Right kidney (tissue), 1 donor: ENCODE results near the gene TMEM132C.
"Not testable (repeated sequence)": the region's sequence is repeated elsewhere in the genome, so short reads cannot be mapped to it uniquely, and the experiment has no call there.

Experiments used
- DNase-seq: peaks from one replicate; pipeline ENCODE4 v3.0.0-alpha.2; 2016

TMEM132C gene

GRCh38 chr12:128567730-128568129 lies 300.8 kb downstream of the TMEM132C start:
- DNase-seq: no peak

- DNase-seq: no peak
These were observed 303.5 kb downstream of the TMEM132C start for GRCh38 chr12:128570191-128571065.

- no peak for DNase-seq
These were observed 305.2 kb downstream of the TMEM132C start for GRCh38 chr12:128571906-128572810.

GRCh38 chr12:128573907-128574306 lies 306.9 kb downstream of the TMEM132C start:
- no peak for DNase-seq

GRCh38 chr12:128578045-128578444 lies 311.1 kb downstream of the TMEM132C start:
- no peak for DNase-seq

GRCh38 chr12:128581321-128581761 lies 314.4 kb downstream of the TMEM132C start:
- no peak for DNase-seq

- no peak for DNase-seq
These were observed 316.5 kb downstream of the TMEM132C start for GRCh38 chr12:128583453-128583852.

- no peak for DNase-seq
These were observed 319.6 kb downstream of the TMEM132C start for GRCh38 chr12:128586451-128587029.

- DNase-seq: no peak
These were observed 320.9 kb downstream of the TMEM132C start for GRCh38 chr12:128587918-128588317.

GRCh38 chr12:128592220-128592744 lies 325.3 kb downstream of the TMEM132C start:
- DNase-seq: peak; percentile 18

- no peak for DNase-seq
These were observed 327.6 kb downstream of the TMEM132C start for GRCh38 chr12:128594521-128594920.

- no peak for DNase-seq
These were observed 328.6 kb downstream of the TMEM132C start for GRCh38 chr12:128595609-128596008.

- DNase-seq: no peak
These were observed 333.9 kb downstream of the TMEM132C start for GRCh38 chr12:128600886-128601285.

GRCh38 chr12:128603573-128604115 lies 336.7 kb downstream of the TMEM132C start:
- no peak for DNase-seq

- DNase-seq: not testable (repeated sequence)
These were observed 337.2 kb downstream of the TMEM132C start for GRCh38 chr12:128604219-128604618.

GRCh38 chr12:128606051-128606450 lies 339.1 kb downstream of the TMEM132C start:
- no peak for DNase-seq

- DNase-seq: no peak
These were observed 339.6 kb downstream of the TMEM132C start for GRCh38 chr12:128606538-128606937.

- no peak for DNase-seq
These were observed 340.0 kb downstream of the TMEM132C start for GRCh38 chr12:128606970-128607369.

- no peak for DNase-seq
These were observed 340.7 kb downstream of the TMEM132C start for GRCh38 chr12:128607641-128608040.

- no peak for DNase-seq
These were observed 342.9 kb downstream of the TMEM132C start for GRCh38 chr12:128609861-128610260.

GRCh38 chr12:128611736-128612135 lies 344.8 kb downstream of the TMEM132C start:
- DNase-seq: no peak
